ENCODE results near the gene MACROD2. TPM values are rescaled to one million over a fixed set of nuclear protein-coding genes. Genes with fewer than 3 reads are reported as not detected.

The MACROD2 gene
- total and polyA plus RNA-seq, 8 donors = 0.78 to 31.3 (median 10.9) TPM; not detected in 1

GRCh38 chr20:15886250-15886649, 1890.9 kb downstream of the MACROD2 start:
- 81 to 96% (median 91%) methylated on average over 2 of the region's 2 CpGs for WGBS, 5 donors
- intact Hi-C loops (cut with DNase I; ENCODE audit: low total_unique reads) = no loop called here

GRCh38 chr20:15887387-15887786, 1892.1 kb downstream of the MACROD2 start:
- intact Hi-C loops (cut with DNase I; ENCODE audit: low total_unique reads) = no loop called here
- DNase-seq = no peak
- Histone ChIP-seq H3K4me3 (no peak overlapping the region), H3K27me3 (no peaks in the 10 kb centered on the region), H3K36me3 (no peaks in the 10 kb centered on the region), H3K27ac (no peak overlapping the region), H3K4me1 (peaks cover 0 to 6% (median 0%) of the 10 kb centered on the region in 4 donors), H3K9me3 (peaks cover 0 to 10% (median 0%) of the 10 kb centered on the region in 4 donors)
- 91 to 99% (median 96%) methylated on average over 2 of the region's 2 CpGs for WGBS, 5 donors
- no peak for TF ChIP-seq POLR2AphosphoS5 (IDR thresholded peaks at IDR 0.05)
- TF ChIP-seq, protein P1, sequence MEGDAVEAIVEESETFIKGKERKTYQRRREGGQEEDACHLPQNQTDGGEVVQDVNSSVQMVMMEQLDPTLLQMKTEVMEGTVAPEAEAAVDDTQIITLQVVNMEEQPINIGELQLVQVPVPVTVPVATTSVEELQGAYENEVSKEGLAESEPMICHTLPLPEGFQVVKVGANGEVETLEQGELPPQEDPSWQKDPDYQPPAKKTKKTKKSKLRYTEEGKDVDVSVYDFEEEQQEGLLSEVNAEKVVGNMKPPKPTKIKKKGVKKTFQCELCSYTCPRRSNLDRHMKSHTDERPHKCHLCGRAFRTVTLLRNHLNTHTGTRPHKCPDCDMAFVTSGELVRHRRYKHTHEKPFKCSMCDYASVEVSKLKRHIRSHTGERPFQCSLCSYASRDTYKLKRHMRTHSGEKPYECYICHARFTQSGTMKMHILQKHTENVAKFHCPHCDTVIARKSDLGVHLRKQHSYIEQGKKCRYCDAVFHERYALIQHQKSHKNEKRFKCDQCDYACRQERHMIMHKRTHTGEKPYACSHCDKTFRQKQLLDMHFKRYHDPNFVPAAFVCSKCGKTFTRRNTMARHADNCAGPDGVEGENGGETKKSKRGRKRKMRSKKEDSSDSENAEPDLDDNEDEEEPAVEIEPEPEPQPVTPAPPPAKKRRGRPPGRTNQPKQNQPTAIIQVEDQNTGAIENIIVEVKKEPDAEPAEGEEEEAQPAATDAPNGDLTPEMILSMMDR (IDR thresholded peaks at IDR 0.05) = no peak

More at GRCh38 chr20:15886250-15886649, 1890.9 kb downstream of the MACROD2 start:
- H3K27me3 ChIP-seq = no peaks in the 10 kb centered on the region
- H3K4me1 ChIP-seq = peaks cover 0 to 6% (median 0%) of the 10 kb centered on the region in 4 donors
- peaks cover 0 to 13% (median 2%) of the 10 kb centered on the region in 4 donors for H3K9me3 ChIP-seq
- TF ChIP-seq, protein P1 (IDR thresholded peaks at IDR 0.05) = no peak
- no peak for TF ChIP-seq POLR2A (IDR thresholded peaks at IDR 0.05)
- no peak for TF ChIP-seq POLR2AphosphoS5 (IDR thresholded peaks at IDR 0.05)
- TF ChIP-seq EP300 (IDR thresholded peaks at IDR 0.05) = no peak
- no peak overlapping the region for H3K4me3 ChIP-seq
- H3K27ac ChIP-seq = no peak overlapping the region
- DNase-seq = no peak
- H3K36me3 ChIP-seq = no peaks in the 10 kb centered on the region

- Histone ChIP-seq H3K4me3 (no peak overlapping the region), H3K4me1 (peaks cover 0 to 6% (median 0%) of the 10 kb centered on the region in 4 donors), H3K27ac (peak overlapping the region in 1 of 5 donors; percentile 2), H3K9me3 (peaks cover 0 to 10% (median 0%) of the 10 kb centered on the region in 4 donors), H3K36me3 (no peaks in the 10 kb centered on the region), H3K27me3 (no peaks in the 10 kb centered on the region)
- intact Hi-C loops (cut with DNase I; ENCODE audit: low total_unique reads) = no loop called here
- DNase-seq = peak in 1 of 2 donors; percentile 17
- WGBS, 5 donors = 59 to 76% (median 71%) methylated on average over 3 of the region's 3 CpGs
- TF ChIP-seq EP300 (IDR thresholded peaks at IDR 0.05) (no peak), POLR2AphosphoS5 (IDR thresholded peaks at IDR 0.05) (peak in 1 of 3 donors; percentile 25)
Observed at GRCh38 chr20:15889061-15889460, 1893.7 kb downstream of the MACROD2 start.

DNA sequence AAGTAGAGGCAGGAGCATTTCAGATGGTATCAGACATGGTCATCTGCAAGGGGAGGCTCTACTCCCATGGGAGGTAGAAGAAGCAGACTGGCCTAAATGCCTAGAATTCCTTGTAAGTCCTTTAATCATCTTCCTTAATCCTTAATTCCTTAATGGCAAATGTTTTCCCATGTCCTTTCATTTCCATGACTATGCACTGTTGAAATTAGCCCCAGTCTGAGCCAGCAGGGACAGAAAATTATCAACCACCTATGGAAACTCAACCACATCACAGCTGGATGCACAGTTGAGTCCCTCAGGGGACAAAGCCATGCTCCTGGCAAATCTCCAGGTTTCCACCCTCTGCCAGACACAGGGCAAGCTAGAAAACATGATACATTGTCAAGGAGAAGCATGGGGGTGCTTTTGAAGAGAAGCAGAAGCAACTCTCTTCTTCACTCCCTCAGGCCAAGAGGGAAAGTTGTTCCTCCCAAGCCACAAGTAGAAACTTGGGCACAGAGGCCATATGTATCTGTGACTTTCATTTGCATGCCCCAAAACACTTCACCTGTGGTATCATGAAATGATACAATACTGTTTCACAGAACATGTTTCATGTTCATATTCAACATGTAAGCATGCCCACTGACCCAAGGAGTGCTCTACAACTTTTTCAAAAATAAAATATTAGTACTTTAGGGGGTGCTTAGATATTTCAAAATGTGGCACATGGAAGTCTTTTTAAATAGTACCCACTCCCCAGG, 1894.4 kb downstream of the MACROD2 start:
- DNase-seq = peak in 1 of 2 donors; percentile 12
- Histone ChIP-seq H3K27ac (peak overlapping the region in 1 of 5 donors; percentile 5), H3K9me3 (peaks cover 0 to 10% (median 0%) of the 10 kb centered on the region in 4 donors), H3K27me3 (no peaks in the 10 kb centered on the region), H3K36me3 (no peaks in the 10 kb centered on the region), H3K4me1 (peaks cover 0 to 6% (median 0%) of the 10 kb centered on the region in 4 donors), H3K4me3 (no peak overlapping the region)
- intact Hi-C loops (cut with DNase I; ENCODE audit: low total_unique reads) = no loop called here
- TF ChIP-seq, protein P1 (IDR thresholded peaks at IDR 0.05) = no peak
- TF ChIP-seq POLR2A (IDR thresholded peaks at IDR 0.05) = no peak
- TF ChIP-seq POLR2AphosphoS5 (IDR thresholded peaks at IDR 0.05) = no peak
- TF ChIP-seq EP300 (IDR thresholded peaks at IDR 0.05) = no peak
